ENCODE measurements around the gene LILRB3.

DNA sequence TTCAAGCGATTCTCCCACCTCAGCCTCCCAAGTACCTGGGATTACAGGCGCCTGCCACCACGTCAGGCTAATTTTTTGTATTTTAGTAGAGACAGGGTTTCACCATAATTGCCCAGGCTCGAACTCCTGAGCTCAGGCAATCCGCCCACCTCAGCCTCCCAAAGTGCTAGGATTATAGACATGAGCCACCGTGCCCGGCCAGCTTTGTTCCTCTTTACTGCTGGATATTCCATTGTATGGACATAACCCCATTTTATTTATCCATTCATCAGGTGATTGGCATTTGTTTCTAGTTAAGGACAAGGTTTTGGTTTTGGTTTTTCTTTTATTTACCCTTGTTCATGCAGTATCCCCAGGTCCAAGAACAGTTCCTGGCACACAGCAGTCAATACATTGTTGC is 26.3 kb downstream of the LILRB3 start:
- no peak for TF ChIP-seq POLR2A (IDR thresholded peaks at IDR 0.05)
- TF ChIP-seq, protein P1, sequence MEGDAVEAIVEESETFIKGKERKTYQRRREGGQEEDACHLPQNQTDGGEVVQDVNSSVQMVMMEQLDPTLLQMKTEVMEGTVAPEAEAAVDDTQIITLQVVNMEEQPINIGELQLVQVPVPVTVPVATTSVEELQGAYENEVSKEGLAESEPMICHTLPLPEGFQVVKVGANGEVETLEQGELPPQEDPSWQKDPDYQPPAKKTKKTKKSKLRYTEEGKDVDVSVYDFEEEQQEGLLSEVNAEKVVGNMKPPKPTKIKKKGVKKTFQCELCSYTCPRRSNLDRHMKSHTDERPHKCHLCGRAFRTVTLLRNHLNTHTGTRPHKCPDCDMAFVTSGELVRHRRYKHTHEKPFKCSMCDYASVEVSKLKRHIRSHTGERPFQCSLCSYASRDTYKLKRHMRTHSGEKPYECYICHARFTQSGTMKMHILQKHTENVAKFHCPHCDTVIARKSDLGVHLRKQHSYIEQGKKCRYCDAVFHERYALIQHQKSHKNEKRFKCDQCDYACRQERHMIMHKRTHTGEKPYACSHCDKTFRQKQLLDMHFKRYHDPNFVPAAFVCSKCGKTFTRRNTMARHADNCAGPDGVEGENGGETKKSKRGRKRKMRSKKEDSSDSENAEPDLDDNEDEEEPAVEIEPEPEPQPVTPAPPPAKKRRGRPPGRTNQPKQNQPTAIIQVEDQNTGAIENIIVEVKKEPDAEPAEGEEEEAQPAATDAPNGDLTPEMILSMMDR (IDR thresholded peaks at IDR 0.05), result no peak

All from adrenal gland (tissue), 5 donors.